IPS DF 4.7 (cell line): ENCODE data around the gene DHRS3.

ENCODE experiments used
- DNase-seq: peaks from one replicate; pipeline ENCODE4 v3.0.0-alpha.2; 2013; ENCODE audit warnings: low spot score; ENCODE audit errors: extremely low read depth

Gene DHRS3

DNA sequence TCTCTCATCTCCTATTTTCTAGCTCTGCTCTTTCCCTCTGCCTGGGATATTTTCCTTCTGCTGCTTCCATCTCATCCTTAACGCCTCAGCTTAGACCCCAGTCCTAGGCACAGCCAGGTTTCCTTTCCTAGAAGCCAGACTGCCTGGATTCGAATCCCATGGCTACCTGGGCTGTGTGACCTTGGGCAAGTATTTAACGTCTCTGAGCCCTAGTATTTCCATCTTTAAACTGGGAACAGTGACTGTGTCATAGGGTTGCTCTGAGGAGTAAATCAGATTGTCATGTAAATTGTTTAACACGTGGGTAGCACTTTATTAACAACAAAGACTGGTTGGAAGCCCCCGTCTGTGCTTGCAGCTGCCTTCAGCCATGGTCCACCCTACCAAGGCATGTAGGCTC is 18.4 kb downstream of the DHRS3 start:
- no peak for DNase-seq

DNA sequence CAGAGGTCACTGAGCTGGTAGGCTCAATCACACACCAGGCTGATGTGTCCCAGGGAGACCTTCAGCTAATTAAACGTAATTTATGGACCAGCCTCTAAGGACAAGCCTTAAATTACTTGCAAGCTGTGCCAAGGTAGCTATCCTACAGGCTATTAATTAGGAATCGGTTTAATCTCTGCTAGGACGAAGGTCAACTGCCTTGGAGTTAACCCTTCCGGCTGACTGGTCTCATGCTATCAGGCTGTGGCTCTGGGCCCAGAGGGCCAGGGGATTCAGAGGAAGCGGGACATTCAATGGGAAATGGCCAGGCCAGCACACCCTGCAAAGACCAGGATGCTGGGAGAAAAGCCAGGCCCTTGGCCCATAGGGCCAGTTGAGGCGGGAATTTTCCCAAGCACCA is 19.0 kb downstream of the DHRS3 start:
- DNase-seq, result no peak

DNA sequence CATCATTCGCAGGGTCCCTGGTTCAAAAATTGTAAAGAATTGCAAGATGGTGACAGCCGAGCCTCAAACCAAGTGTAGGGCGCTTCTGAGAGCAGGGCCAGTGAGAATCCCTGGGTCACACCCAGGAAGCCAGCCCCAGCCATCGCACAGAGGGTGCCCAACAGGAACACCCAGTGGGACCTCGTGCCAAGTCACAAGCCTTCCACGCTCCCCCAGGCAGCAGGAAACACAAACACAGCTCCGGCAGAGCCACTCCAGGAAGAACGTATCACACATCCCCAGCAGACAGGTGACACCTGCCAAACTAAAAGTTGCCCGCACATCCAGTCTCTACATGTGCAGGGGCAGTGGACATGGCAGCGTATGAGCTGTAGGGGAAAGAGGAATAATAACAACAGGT is 20.2 kb downstream of the DHRS3 start:
- DNase-seq, result no peak

DNA sequence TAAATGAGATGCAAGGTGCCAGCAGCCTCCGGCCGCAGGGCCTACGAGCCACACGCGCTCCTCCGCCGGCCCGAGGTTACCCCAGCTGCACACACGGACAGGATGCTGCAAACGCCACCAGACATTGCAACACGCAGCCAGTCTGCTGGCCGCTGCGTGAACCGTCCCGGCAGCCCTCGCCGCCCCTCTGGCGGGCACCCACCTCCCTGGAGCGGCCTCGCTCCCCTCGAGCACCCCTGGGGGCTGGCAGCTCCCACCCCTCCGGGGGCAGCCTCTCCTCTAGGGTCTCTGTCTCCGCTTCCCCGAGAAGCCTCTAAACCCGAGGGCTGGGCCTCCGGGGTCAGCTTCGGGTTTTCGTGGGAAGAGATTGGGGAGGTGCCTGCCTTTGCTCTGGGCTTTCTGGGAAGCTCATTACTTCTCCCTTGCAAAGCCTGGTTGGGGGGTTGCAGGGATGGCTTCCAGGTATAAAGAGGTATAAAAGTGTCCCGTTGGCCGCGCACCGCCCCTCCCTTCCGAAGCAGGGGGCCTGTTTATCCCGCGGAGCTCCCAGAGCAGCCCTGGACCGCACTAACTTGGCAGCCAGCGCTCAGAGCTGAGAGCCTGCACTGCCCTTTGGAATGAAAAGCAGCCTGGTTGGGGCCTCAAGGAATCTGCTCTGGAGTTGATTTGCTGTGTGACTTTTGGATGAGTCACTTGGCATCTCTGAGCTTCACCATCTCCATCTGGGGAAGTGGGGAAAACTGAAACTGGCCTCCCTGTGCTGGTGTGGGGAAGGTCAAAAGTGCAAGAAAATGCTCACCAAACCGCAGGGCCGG is 21.8 kb downstream of the DHRS3 start:
- DNase-seq, result no peak

DNA sequence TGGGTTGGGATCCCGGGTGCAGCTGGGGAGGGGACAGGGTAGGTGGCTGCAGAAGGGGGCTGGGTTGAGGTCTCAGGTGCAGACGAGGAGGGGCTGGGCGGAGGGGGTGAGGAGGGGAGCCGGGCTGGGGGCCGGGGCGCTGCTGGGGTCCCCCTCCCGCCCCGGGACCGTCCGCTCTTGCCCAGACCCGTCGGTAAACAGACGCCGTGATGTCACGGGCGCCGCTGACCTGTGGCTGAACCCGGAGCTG is 22.3 kb downstream of the DHRS3 start:
- no peak for DNase-seq

DNA sequence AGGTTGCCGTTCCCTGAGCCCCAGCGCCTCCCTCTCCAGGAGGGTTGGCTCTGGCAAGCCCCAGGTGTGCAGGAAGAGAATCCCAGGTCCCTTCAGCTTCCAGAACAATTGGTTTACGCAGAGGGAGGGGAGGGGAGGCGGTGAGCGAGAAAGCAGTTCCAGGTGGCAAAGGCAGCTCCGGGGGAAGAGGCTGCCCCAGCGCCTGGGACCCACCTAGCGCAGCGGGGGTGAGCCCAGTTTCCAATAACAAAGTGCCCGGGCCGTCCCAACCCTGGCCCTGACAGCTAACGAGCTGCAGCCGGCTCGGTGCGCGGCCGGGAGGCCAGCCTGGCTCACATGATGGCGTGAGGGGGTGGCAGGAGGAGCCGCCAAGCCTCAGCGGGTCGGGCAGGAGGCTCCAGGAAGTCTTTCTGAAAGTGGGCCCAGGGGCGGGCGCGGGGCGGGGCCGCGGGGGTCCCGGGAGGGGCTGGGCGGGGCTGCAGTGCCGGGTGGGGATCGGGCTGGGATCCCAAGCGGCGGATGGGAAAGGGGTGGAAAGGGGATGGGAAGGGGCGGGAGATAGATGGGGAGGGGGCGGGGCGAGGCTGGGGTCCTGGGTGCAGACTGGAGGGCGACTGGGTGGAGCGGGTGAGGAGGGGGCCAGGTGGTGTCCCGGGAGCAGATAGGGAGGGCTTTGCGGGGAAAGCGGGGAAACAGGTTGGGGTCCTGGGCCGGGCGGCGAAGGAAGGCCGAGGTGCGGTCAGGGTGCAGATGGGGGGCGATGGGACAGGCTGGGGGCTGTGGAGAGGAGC is 22.8 kb downstream of the DHRS3 start:
- no peak for DNase-seq

DNA sequence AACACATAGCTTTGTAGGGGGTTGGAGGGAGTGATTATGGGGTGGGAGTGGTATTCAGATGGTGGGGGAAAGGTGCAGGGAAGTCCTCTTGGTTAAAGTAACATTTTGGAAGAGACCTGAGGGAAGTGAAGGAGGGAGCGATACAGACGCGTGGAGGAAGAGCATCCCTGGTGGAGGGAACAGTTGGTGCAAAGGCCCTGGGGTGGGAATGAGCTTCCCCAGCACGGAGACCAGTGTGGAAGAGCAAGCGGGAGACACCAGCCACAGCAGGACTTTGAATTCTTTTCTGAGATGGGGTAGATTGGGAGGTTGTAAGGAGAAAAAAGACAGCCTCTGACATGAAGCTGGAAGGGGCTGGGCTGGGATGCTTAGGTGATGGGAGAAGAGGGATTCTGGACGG is 23.5 kb downstream of the DHRS3 start:
- no peak for DNase-seq

DNA sequence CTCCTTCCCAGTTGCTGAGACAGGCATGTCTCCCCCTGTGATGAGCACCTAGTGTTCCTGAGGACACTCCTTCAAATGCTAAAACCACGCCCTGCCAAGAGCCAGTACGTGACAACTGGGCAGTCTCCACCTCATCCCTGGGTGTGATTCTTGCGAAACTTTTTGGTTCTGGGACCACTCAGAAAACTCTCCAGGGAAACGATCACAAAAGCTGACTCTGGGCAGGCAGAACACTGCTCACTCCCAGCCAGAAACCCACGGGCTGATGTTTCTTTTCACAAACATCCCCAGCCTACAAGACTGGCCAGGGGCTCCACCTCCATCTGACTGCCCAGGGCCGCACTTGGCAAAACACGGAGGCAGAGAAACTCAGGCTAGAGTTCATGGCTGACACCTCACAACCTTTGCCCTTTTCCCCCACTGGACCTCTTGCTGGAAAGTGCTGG is 24.4 kb downstream of the DHRS3 start:
- no peak for DNase-seq

DNA sequence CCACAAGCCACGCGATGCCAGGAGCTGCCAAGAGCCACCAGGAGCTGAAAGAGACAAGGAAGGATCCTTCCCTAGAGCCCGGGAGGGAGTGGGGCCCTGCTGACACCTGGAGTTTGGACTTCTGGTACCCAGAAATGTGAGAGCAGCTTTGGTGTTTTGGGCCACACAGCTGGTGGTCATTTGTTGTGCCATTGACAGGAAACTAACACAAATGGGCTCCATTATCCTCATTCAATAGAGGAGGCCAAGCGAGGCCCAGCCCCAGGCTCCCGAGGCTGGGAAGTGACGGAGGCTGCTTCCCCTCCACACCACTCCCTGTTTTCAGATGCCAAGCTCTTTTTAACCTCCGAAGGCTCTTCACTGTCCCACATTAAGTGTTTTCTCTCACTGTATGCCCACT is 25.5 kb downstream of the DHRS3 start:
- DNase-seq, result no peak

DNA sequence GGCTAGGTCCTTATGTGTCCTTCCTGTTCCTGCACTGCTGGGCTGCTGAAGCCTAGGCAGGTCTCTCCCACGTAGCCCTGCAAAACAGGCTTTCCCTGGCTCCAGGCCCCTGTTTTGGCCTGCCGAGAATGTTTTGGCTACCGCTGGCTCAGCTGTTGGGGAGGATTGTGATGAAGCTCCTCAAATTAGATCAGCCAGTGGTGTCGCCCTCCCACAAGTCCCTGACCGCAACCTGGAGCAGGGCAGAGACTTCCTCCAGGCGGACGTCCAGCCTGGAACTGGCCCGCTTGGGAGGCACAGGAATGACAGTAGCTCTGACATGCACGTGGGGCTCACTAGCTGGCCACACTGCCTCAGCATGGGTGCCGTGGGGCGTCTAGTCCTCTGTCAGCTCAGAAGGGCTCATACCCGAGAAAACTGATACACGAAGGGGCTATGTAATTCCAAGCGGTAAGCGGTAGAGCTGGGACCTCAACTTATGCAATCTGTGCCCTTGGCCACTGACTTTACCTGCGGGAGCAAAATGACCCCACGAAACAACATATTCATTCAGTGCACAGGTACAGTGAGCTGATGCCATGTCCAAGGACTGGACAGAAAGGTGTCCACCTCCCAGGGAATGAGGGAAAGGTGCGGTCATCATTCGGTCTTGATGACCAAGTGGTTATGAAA is 26.6 kb downstream of the DHRS3 start:
- DNase-seq, result no peak

DNA sequence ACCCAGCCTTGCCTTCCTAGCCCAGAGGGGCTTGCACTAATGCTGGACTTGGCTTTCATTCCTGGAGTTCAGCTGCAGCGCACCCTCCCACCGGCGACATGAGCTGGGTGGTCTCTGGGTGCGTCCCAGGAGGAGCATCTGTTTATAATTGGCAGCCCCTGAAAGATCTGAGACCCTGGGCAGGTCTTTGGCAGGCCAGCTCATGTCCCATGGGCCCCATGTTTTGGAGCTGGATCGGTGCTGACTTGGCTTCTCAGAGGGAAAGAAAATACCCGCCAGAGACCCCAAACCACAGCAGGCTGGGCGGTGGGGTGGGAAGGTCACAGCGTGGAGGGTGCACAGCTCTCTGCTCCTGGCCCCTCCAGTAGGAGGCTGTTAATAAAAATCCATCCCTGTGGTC is 29.3 kb downstream of the DHRS3 start:
- no peak for DNase-seq

DNA sequence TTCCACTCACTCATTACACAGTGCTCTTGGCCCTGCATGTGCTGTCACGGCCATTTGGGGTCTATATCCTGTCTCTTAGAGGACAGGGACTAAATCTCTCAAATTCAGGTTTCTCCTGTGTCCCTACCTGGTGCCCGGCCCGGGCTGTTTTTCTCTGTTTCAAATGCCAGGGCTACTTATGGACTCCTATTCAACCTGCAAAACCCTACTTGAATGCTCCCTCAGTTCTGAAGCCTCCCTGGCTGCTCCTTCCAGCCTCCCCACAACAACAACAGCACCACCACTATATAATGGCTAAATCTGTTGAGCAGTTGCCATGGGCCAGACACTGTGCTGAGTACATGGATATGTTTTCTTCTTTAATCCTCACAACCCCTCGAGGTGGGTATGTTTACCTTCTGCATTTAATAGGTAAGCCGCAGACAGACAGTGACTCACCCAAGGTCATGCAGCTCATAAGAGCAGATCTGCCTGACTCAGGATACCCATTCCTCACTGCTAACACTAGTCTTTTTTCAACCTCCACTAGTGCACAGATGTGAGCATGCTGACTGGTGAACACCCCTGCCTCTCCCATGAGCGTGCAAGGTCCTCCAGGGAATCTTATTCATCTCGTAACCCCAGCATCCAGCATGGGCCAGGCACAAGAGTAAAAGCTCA is 29.9 kb downstream of the DHRS3 start:
- no peak for DNase-seq

DNA sequence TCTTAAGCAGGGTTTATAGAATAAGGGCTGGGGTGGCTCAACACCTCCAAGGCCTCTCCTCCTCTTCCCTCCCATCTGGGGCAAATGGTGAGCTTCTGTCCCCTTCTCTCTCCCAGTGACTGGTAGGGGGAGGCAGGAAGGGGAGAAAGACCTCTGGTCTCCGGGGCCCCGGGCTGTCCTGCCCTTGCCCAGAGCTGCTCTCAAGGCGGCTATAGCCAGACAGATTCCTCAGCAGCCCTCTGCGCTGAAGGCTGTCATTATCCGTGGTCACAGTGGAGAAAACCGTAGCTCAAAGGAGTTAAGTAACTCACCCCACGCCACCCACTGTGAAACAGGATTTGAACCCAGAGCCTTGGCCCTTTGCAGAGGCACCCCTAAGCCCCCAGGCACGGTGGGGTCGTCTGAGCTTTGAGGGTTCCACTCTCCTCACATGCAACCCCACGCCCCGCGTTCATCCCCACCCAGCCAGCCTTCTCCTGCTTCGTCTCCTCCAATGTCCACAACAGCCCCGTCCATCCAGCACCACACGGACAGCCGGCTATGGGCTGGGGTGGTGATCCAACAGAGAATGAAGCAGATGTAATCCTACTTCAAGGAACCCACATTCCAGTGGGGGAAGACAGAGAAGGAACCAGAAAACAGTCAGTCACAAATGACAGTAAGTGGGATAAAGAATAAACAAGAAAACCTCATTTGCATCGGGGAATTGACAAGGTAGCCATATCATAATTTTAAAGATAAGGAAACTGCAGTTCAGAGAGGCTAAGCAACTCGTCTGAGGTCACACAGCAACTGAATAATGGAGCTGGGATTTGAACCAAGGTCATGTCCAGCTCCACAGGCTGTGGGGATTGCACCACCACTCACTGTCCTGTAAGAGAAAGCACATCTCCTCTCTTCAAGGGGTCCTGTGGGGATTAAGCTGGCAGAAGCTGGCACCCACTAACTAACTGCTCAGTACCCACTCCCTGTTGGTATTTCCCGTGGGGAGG is 31.8 kb downstream of the DHRS3 start:
- DNase-seq, result no peak

DNA sequence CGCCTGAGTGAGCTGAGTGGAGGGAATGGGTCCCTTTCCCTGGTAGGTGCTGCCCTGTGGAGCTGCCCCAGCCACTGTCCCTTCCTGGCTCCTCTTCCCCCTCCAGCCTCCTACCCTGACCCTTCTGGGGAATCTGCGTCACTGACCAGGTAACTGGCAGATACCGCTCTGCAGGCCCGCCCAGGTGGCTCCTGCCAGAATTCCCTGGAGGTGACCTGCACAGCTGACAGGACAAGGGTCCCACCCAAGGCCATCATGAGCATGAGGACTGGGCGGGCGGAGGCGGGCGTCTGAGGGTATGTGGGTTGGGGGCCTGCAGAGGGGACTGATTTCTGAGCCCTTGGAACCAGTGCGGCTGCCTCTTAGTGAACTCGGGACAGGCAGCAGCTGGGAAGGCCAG is 32.5 kb downstream of the DHRS3 start:
- no peak for DNase-seq

DNA sequence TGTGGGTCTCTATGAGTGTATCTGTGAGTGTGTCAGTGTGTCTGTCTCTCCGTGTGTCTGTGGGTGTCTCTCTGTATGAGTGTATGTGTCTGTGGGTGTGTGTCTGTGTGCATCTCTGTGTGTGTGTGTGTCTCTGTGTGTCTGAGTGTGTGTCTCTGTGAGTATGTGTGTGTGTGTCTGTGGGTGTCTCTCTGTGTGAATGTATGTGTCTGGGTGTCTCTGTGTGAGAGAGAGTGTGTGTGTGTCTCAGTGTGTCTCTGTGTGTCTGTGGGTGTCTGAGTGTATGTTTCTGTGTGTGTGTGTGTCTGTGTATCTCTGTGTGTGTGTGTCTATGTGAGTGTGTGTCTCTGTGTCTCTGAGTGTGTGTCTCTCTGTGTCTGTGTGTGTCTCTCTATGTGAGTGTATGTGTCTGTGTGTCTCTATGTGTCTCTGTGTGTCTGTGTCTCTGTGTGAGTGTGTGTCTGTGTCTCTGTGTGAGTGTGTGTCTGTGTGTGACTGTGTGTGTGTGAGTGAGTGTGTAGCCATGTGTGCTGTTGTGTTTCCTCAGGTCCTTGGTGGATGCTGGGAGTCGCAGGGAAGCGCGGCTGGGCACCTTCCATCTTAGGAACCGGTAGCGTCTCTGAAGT is 33.0 kb downstream of the DHRS3 start:
- DNase-seq, result no peak

DNA sequence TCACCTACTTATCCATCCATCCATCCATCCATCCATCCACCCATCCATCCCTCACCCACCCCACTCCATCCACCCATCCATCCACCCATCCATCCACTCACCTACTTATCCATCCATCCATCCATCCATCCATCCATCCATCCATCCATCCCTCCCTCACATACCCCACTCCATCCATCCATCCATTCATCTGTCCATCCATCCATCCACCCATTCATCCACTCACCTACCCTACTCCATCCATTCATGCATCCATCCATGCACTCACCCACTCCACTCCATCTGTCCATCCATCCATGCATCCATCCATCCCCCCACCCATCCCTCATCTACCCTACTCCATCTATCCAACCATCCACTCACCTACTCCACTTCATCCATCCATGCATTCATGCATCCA is 34.5 kb downstream of the DHRS3 start:
- DNase-seq, result no peak

DNA sequence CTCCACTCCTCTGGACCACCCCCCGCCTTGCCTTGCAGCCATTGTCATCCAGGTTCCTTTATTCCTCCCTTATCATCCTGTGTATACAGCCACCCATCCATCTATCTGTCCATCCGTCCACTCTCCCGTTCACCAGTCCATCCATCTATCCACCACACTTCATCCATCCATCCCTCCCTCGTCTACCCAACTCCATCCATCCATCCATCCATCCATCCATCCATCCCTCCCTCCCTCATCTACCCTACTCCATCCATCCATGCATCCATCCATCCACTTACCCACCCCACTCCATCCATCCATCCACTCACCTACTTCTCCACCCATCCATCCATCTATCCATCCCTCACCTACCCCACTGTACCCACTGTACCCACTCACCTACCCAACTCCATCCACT is 35.4 kb downstream of the DHRS3 start:
- DNase-seq, result no peak

DNA sequence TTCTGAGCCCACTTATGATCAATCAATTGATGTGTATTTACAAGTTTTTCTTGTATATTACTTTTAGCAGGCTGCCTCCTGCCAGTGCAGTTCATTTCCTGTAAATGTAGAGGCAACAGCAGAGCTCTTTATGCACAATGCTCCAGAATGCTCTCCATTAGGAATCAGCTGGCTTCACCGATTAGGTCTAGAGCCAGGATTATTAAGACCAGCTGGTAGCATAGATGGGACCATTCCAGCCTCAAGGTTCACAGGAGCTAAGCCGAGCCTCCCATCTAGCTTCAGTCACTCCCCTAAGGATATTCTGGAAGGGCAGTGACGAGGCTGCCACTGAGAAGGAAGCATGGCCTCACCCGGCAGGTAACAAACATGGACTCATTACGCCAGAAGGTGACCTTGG is 36.8 kb downstream of the DHRS3 start:
- no peak for DNase-seq

DNA sequence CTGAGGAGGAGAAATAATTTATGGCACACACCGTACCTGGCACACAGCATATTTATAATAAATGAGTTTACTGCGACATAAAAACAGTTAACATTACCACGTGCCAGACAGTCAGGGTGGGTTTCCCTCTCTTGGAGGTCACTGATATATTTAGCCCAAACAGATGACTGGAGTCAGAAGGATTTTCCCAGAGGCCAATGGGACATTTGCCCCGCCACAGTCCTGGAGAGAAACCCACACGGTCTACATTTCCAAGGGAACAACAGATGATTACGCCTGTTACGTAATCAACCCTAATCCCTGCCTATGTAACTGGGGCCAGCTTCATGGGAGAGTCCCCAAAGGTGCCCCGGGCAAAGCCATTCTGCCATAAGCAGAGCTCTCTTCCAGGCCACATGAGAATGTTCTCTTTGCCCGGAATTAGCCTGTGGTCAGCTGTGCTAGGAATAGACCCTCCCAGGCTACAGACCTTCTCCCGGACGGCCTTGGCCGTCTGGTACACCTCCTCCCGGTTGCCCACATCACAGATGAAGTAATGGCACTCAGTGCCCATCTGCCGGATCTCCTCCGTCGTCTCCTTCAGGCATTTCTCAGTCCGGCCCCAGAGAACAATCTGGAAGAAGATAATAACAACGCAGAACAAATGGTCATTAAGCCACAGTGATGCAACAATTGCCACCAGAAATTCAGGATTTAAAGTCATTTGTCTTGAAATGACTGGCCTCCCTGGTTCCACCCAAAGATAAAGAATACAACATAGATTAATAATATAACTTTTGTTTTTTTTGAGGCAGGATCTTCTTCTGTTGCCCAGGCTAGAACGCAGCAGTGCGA is 37.7 kb downstream of the DHRS3 start:
- DNase-seq, result no peak
